NCI-H774 (cell line): ENCODE data around the gene FNDC4.
"Not testable (repeated sequence)": the region's sequence is repeated elsewhere in the genome, so short reads cannot be mapped to it uniquely, and the experiment has no call there.

Experiments used
- DNase-seq: peaks from one replicate; lab custom pipeline; 2025; lab: John Stamatoyannopoulos, UW

Gene FNDC4, protein sequence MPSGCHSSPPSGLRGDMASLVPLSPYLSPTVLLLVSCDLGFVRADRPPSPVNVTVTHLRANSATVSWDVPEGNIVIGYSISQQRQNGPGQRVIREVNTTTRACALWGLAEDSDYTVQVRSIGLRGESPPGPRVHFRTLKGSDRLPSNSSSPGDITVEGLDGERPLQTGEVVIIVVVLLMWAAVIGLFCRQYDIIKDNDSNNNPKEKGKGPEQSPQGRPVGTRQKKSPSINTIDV

DNA sequence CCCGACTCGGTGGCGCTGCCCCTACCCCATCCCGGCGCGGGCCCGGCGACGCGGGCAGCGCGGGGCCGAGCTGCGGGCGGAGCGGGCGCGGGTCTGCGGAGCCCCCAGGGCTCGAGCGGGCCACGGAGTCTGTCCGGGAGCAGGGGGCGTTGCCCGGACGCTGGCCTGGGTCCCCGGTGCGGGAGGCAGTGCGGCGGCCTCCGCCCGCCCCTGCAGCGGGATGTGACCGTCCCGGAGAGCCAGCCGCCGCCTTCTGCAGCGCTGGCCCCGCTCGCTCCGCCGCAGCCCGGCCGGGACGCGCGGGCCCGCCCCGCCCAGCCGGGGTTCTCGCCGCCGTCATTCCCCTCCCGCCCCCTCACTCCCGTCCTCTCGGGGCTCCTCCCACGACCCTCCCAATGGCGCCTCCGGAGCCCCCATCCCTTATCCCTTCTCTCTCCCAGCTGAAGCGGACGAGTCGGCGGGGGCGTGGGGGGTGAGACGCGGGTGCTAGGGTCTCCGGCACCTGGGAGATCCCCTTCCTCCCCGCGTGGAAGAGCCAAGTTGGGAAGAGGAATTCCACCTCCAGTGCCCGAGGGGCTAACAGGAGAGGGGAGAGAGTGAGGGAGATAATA lies at the start of gene FNDC4:
TSS of gene FNDC4 (minus strand) at position 257 of the 611 bp plus-strand sequence. CDS start 521 bp downstream, outside the sequence.
- DNase-seq = no peak

DNA sequence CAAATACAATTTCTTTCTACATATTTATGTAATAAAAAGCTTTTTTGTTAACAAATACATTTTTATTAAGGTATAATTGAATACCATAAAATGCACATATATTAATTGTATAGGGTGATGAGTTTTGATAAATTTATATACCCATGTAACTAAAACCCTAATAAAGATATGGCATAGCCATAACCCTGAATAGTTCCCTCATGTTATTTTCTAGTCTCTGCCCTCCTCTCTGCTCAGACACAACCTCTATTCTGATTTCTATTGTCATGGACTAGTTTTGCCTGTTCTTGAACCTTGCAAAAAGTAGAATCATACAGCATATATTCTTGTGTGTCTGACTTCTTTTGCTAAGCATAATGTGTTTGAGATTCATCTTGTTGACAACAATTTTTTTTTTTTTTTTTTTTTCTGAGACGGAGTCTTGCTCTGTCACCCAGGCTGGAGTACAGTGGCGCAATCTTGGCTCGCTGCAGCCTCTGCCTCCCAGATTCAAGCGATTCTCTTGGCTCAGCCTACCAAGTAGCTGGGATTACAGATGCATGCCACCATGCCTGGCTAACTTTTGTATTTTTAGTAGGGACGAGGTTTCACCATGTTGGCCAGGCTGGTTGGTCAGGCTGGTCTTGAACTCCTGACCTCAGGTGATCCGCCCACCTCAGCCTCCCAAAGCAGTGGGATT lies 49.3 kb upstream of the FNDC4 start:
- no peak for DNase-seq

DNA sequence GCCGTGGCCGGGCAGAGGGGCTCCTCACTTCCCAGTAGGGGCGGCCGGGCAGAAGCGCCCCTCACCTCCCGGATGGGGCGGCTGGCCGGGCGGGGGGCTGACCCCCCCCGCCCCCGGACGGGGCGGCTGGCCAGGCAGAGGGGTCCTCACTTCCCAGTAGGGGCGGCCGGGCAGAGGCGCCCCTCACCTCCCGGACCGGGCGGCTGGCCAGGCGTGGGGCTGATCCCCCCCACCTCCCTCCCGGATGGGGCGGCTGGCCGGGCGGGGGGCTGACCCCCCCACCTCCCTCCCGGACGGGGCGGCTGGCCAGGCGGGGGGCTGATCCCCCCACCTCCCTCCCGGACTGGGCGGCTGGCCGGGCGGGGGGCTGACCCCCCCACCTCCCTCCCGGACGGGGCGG lies 44.6 kb upstream of the FNDC4 start:
- not testable (repeated sequence) for DNase-seq

DNA sequence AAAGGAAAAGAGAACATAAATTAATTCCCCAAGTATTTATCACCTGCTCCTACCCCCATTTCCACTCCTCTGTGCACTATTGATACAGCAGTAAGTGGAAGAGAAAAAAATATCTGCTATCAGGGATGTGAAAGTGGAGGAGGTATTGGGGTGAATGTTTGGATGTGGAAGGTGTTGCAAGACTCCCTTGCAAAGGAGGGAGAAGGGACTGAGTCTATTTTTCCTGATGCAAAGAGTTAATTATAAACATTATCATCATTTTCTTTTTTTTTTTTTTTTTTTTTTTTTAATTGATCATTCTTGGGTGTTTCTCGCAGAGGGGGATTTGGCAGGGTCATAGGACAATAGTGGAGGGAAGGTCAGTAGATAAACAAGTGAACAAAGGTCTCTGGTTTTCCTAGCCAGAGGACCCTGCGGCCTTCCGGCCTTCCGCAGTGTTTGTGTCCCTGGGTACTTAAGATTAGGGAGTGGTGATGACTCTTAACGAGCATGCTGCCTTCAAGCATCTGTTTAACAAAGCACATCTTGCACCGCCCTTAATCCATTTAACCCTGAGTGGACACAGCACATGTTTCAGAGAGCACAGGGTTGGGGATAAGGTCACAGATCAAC lies 43.9 kb upstream of the FNDC4 start:
- not testable (repeated sequence) for DNase-seq

DNA sequence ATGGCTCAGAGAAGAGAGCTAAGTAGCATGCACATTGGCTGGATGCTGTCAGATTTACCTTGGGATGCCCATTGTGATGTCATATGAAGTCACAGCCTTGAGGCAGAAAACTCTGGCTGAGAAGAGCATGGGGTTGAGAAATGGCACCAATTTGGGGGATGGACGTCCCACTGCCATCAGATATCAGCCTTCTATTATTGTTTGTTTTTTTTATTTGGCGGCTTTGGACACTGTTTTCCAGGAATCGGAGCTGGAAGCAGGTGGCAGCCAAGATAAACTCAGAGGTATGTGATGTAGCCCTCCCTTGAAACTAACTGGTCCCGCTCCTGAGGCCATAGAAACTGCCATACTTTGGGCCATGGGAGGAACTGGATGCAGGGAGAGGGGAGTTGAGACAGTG lies 42.3 kb upstream of the FNDC4 start:
- no peak for DNase-seq

DNA sequence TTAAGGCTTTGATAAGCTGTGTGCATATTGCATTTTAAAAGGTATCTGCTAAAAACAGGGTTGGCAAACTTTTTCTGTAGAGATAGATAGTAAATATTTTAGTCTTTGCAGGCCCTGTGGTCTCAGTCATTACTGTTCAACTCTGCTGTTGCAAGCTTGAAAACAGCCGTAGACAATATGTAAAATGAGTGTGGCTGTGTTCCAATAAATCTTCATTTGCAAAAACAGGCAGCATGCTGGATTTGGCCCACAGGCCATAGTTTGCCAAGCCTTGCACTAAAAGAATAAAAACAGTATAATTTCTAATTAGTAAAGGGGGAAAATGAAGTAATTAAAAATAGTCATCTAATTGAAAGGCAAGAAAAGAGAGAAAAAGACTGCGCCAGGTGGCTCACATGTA lies 37.0 kb upstream of the FNDC4 start:
- DNase-seq = no peak

DNA sequence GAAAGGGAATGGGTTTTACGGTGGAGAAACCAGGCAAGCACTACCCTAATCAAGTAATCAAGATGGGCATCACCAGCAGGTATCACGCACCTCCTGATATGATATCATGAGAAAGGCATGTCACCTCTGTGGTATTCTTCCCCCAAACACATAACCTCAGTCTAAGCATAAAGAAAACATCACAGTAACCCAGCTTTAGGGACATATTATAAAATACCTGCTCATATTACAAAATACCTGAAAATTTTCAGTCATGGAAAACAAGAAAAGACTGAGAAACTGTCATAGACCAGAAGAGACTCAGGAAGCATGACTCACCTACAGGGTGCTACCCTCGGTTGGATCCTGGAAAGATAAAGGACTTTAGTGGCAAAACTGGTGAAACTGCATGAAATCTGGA lies 32.2 kb upstream of the FNDC4 start:
- DNase-seq = no peak

DNA sequence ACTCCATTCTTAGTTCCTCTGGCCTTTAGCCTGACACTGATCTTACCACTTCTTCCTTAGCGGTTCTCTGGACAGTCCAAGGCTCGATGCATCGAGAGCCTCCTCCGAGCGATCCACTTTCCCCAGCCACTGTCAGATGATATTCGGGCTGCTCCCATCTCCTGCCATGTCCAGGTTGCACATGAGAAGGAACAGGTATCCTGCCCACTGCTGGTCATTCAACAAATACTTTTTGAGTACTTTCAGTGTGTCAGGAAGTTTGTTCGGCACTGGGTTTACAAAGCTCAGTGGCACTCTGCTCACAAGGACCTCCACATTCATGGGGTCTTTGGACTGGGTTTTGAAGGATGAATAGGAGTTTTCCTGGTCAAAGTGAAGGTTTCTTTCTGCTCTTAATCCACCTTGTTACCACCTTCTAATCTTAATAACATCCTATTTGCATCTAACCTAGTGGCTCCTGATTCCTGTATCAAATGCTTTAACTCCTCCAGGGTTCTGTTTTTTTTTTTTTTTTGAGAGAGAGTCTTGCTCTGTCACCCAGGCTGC lies 27.5 kb upstream of the FNDC4 start:
- no peak for DNase-seq

DNA sequence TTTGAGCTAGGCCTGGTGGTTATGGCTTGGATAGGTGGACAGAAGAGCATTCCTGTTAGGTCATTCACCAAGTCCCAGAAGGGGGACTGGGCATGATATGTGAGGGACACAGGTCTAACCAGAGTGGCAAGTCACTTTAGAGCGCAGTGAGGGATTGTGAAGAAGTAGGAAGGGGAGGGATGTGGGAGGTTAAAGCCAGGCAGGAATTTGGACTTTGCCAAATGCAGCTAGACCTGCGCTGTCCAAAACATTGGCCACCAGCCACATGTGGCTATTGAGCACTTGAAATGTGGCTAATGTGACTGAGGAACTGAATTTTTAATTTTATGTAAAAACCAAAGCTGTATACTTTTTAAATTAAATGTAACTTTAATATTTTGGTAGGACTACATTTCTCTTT lies 25.3 kb upstream of the FNDC4 start:
- DNase-seq = no peak

DNA sequence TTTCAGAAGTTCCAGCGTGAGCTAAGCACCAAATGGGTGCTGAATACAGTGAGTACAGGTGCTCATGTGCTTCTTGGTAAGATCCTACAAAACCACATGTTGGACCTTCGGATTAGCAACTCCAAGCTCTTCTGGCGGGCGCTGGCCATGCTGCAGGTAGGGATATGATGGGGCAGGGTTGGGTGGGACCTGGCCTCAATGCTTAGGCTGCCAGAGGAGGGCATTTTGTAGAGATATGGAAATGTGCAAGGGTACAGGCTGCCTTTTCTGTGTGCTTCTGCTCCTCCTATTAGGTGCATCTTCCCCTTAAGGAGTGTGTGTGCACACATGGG lies 23.7 kb upstream of the FNDC4 start:
- DNase-seq = no peak

DNA sequence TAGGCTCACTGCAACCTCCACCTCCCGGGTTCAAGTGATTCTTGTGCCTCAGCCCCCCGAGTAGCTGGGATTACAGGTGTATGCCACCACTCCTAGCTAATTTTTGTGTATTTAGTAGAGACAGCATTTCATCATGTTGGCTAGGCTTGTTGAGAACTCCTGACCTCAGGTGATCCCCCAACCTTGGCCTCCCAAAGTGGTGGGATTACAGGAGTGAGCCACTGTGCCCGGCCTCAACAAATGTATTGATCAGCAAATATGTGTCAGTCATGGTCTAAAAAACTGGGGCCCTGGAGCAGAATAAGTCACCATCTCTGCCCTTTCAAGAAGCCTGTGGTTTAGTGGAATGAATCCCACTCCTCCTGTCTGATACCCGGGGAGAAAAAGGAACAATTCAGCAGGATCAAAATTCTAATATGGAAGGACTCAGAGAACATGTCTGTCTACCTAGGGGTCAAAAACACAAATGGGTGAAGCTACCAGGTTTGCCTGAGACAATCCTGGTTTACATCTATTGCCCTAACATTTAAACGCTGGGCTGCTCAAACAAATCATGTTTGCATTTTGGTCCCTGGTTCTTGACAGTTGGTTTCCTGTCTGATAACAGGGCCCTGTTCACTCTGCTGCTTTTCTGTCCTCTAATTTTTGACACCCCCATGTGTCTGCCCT lies 23.2 kb upstream of the FNDC4 start:
- no peak for DNase-seq

DNA sequence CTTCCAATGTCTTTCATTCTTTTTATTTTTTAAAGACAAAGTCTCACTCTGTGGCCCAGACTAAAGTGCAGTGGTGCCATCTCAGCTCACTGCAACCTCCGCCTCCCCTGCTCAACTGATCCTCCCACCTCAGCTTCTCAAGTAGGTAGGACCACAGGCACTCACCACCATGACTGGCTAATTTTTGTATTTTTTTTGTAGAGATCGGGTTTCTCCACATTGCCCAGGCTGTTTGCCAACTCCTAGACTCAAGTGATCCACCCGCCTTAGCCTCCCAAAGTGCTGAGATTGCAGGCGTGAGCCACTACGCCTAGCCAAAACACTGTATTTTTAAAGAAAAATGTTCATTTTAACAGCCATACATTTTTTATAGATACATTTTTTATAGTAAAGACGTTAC lies 14.3 kb upstream of the FNDC4 start:
- no peak for DNase-seq

DNA sequence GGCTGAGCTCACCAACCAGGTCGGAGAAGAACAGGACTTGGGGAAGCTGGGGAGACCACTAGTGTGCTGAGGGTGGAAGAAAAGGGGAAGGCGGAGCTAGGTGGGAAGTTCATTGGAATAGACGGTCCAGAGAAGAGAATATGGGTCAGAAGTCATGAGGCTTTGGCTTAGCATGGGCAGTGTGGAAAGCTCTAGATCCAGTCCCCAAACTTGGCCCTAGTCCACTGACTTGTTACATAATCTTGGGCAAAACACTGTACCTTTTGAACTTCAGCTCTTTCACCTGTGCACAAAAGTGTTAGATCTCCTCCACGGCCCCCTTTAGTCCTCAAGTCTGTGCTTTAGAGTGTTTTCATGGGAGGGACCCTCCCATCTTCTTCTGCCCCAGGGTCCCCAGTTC lies 12.3 kb upstream of the FNDC4 start:
- no peak for DNase-seq

DNA sequence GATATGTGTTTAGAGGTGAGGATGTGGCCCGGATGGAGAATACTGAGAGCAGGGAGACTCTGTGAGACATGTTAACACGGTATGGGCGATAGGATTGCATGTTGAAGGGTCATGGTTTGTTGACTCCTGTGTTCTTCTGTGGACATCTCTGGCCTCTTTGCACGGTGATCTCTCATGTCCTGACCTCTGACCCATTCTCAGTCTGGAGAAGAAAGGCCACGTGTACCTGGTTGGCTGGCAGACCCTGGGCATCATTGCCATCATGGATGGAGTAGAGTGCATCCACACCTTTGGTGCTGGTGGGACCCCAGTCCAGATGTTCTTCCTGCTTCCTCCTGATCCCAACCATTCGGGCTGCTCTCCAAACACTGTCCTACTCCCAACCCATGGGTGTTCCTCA lies 11.6 kb upstream of the FNDC4 start:
- DNase-seq = no peak

DNA sequence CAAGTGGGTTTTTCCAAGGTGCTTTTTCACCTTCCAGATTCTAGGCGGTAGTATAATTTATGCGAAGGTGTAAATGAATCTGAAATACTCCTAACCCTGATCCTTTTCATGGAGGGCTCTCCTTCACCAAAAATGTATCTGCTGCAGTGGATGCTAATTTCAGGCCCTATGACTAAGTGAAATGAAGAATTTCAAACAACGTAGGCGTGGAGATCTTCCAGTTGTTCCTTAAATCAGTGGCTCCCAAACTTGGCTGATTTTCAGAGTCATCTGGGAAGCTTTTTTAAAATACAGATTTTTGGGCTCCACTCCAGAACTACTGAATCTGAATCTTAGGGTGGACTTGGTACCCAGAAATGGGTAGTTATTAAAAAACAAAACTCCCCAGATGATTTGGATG lies 7.1 kb upstream of the FNDC4 start:
- no peak for DNase-seq

DNA sequence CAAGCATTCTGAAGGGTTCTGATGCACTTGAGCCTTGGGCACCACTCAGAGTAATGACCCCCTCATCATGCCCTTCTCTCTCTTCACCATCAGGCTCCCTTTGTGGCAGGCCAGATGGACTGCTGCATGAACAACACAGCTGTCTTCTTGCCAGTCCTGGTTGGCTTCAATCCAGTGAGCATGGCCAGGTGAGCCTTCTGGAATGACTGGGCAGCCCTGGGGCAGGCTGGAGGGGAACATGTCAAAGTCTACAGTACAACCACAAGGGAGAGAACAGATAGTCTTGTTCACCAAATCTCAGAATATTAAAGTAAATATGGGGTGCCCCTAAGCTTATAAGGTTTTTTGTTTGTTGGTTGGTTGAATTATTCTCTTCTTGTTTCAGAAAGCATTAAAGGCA lies 6.0 kb upstream of the FNDC4 start:
- peak; percentile 63 for DNase-seq

DNA sequence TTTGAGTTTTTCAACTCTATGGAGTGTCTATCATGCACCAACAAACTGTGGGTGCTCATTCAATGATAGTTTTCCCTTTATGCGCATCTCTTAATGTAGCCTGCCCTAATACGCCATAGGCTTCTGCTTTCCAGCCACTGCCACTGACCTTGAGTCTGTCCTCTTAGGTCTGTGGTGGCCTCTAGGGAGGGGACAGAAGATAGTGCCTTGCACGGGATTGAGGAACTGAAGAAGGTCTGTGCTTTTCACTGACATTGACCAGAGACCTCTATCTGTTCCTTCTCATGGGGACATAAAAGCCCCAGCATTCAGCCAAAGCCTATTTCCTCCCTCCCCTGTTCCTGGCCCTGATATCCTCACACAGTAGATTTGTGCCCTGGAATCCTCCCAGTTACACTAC lies 4.0 kb upstream of the FNDC4 start:
- DNase-seq = no peak

DNA sequence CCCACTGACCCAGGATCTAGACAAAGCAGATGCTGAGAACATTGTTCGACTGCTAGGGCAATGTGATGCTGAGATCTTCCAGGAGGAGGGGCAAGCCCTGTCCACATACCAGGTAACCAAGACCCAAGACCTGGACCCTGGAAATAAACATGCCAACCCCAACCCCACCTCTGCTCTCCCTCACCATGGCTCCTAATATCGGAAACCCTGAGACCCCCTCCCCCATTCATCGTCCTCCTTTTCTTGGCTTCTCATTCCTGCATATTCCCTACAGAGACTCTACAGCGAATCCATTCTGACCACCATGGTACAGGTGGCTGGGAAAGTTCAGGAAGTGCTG lies 2.3 kb upstream of the FNDC4 start:
- DNase-seq = no peak

DNA sequence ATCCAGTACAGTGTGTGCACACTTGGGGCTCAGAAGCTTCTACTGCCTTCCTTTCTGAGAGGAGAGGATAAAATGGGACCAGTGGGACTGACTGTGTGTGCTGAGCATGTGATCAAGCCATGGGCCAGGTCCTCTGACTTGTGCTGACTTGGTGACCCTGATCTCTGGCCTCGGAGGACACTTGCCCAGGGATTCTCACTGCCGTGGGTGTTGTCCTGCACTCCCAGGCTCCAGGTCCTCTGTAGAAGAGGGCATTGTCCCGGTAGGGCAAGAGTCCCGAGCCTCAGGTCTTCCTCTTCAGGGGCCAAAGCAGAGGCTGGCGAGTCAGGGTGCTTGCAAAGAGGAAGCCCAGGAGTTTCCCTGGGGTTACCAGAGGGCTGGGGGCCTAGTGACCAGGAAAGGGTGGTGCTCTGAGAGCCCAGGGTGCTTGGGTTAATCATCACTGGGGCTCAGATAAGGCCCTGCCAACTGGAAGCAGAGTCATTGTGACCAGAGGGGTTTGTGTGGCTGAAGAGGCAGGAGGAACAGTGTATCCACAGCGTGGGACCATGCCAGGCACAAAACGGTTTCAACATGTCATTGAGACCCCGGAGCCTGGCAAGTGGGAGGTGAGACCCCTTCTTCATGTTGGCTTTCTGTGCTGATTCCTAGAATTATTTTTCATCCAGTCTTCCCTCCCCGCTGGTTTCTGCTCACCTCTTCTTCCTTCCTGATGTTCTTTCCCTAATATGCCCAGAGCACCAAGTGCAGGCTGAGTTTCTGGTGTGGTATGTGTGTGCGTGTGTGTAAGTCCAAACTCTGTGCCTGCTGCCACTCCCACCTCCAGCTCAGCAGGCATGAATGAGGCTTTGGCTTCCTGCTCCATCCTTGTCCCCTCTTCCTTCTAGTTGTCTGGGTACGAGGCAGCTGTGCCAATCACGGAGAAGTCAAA lies 1.6 kb upstream of the FNDC4 start, which contains the start of gene GCKR:
TSS of gene GCKR (plus strand) at position 483 of the 931 bp plus-strand sequence. CDS start at position 549, 66 bp downstream.
- DNase-seq = no peak

DNA sequence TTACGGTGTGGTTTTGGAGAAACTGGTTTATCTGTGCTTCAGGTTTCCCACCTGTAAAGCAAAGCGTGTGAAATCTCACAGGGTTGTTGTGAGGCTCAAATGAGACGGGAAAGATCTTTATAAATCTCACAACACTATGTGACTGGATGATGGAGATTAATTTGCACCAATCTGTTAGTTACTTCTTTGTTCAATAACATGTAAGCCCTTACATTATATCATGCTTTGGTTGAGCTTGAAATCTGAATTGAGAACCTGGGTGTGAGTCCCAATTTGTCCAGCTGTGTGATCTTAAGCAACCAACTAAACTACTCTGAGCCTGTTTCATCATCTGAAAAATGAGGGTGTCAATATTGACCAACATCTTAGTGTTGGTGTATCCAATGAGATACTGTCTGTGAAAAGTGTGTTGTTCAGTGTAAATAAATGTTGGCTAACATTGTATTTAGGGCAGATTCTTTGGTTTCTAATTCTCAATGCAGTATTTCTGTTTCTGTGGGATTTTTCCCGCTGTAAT lies 898 bp upstream of the FNDC4 start:
- no peak for DNase-seq
